ENCODE measurements around the gene RUNX2. TPM values are rescaled to one million over a fixed set of nuclear protein-coding genes. Genes with fewer than 3 reads are reported as not detected.

The RUNX2 gene
- polyA plus RNA-seq, 1 donor from 2014 or later: not detected

- H3K9me3 ChIP-seq (ENCODE audit: low read length): no peaks in the 10 kb centered on the region
- no peaks in the 10 kb centered on the region for H3F3A ChIP-seq (ENCODE audit: insufficient read depth, low read length, poor library complexity, severe bottlenecking)
- H2AFZ ChIP-seq (ENCODE audit: low read depth, low read length): no peak overlapping the region
- no peak overlapping the region for H3K4me2 ChIP-seq (ENCODE audit: low read length)
- H3K9me2 ChIP-seq (ENCODE audit: insufficient read depth, low read length): no peaks in the 10 kb centered on the region
- no peak overlapping the region for H3K4me3 ChIP-seq (ENCODE audit: low read length)
- H3K9ac ChIP-seq (ENCODE audit: low read length): no peak overlapping the region
- no peaks in the 10 kb centered on the region for H3K79me2 ChIP-seq (replicated peaks; ENCODE audit: insufficient read depth, low read length)
- no peak for TF ChIP-seq CTCF (IDR thresholded peaks at IDR 0.05; ENCODE audit: poor library complexity, severe bottlenecking)
- TF ChIP-seq RAD21 (conservative IDR thresholded peaks at IDR 0.05): no peak
- TF ChIP-seq MXI1 (conservative IDR thresholded peaks at IDR 0.05; ENCODE audit: poor library complexity, severe bottlenecking): no peak
- TF ChIP-seq EZH2 (IDR thresholded peaks at IDR 0.05; ENCODE audit: borderline replicate concordance, insufficient read depth, low read length, poor library complexity, severe bottlenecking): no peak
- no peak for TF ChIP-seq REST (IDR thresholded peaks at IDR 0.05; ENCODE audit: borderline replicate concordance)
- no peak for TF ChIP-seq TAF1 (IDR thresholded peaks at IDR 0.05; ENCODE audit: low read depth)
- TF ChIP-seq EP300 (conservative IDR thresholded peaks at IDR 0.05; ENCODE audit: poor library complexity, severe bottlenecking): no peak
- no peak for TF ChIP-seq SMC3 (conservative IDR thresholded peaks at IDR 0.05; ENCODE audit: poor library complexity)
- TF ChIP-seq POLR2AphosphoS5 (IDR thresholded peaks at IDR 0.05): no peak
- H3K27me3 ChIP-seq (ENCODE audit: insufficient read depth, low read depth, low read length): no peaks in the 10 kb centered on the region
- no peak overlapping the region for H3K27ac ChIP-seq (ENCODE audit: low read length)
- no peaks in the 10 kb centered on the region for H3K36me3 ChIP-seq (ENCODE audit: insufficient read depth, low read length)
- H4K20me1 ChIP-seq (ENCODE audit: insufficient read depth): no peaks in the 10 kb centered on the region
Observed at GRCh38 chr6:45705137-45705855, 377.2 kb downstream of the RUNX2 start.

GRCh38 chr6:45706319-45706718, 378.2 kb downstream of the RUNX2 start:
- TF ChIP-seq CTCF (IDR thresholded peaks at IDR 0.05; ENCODE audit: poor library complexity, severe bottlenecking) (no peak), POLR2AphosphoS5 (IDR thresholded peaks at IDR 0.05) (no peak), MXI1 (conservative IDR thresholded peaks at IDR 0.05; ENCODE audit: poor library complexity, severe bottlenecking) (no peak), EP300 (conservative IDR thresholded peaks at IDR 0.05; ENCODE audit: poor library complexity, severe bottlenecking) (no peak), REST (IDR thresholded peaks at IDR 0.05; ENCODE audit: borderline replicate concordance) (no peak), SMC3 (conservative IDR thresholded peaks at IDR 0.05; ENCODE audit: poor library complexity) (no peak), TAF1 (IDR thresholded peaks at IDR 0.05; ENCODE audit: low read depth) (no peak), RAD21 (conservative IDR thresholded peaks at IDR 0.05) (no peak), EZH2 (IDR thresholded peaks at IDR 0.05; ENCODE audit: borderline replicate concordance, insufficient read depth, low read length, poor library complexity, severe bottlenecking) (no peak)
- no peak overlapping the region for H3K4me2 ChIP-seq (ENCODE audit: low read length)
- H3K79me2 ChIP-seq (replicated peaks; ENCODE audit: insufficient read depth, low read length): no peaks in the 10 kb centered on the region
- H3K36me3 ChIP-seq (ENCODE audit: insufficient read depth, low read length): no peaks in the 10 kb centered on the region
- no peak overlapping the region for H2AFZ ChIP-seq (ENCODE audit: low read depth, low read length)
- H3K9ac ChIP-seq (ENCODE audit: low read length): no peak overlapping the region
- no peaks in the 10 kb centered on the region for H3K9me3 ChIP-seq (ENCODE audit: low read length)
- no peaks in the 10 kb centered on the region for H4K20me1 ChIP-seq (ENCODE audit: insufficient read depth)
- no peak overlapping the region for H3K4me3 ChIP-seq (ENCODE audit: low read length)
- no peaks in the 10 kb centered on the region for H3K9me2 ChIP-seq (ENCODE audit: insufficient read depth, low read length)
- H3F3A ChIP-seq (ENCODE audit: insufficient read depth, low read length, poor library complexity, severe bottlenecking): no peaks in the 10 kb centered on the region
- H3K27me3 ChIP-seq (ENCODE audit: insufficient read depth, low read depth, low read length): no peaks in the 10 kb centered on the region
- H3K27ac ChIP-seq (ENCODE audit: low read length): no peak overlapping the region
